Stimulated activated memory B cell treated with anti-CD40 and anti-IgM and Interleukin-4, amounts not matched to agents 10 μg/mL and 1 μg/mL and 100 μg/mL, for 72 hours (primary cell): Measurements from ENCODE around the gene RAB21.
"Not testable (repeated sequence)": the region's sequence is repeated elsewhere in the genome, so short reads cannot be mapped to it uniquely, and the experiment has no call there.

Experiments
- ATAC-seq: fragments of 150-1000 bp; cut with Tn5 transposase; 2 replicates; pipeline ENCODE4 v1.10.0; 2021
- H3K27ac Mint-ChIP-seq: one replicate; pipeline ENCODE4 v1.8.0; 2022; ENCODE audit warnings: mild to moderate bottlenecking, mixed read lengths
- H3K27me3 Mint-ChIP-seq: one replicate; pipeline ENCODE4 v1.8.0; 2022; ENCODE audit warnings: mixed read lengths
- H3K36me3 Mint-ChIP-seq: one replicate; pipeline ENCODE4 v1.8.0; 2022; ENCODE audit warnings: mixed read lengths
- H3K4me1 Mint-ChIP-seq: one replicate; pipeline ENCODE4 v1.8.0; 2022; ENCODE audit warnings: mixed read lengths
- H3K4me3 Mint-ChIP-seq: one replicate; pipeline ENCODE4 v1.8.0; 2022; ENCODE audit warnings: mild to moderate bottlenecking, moderate library complexity, mixed read lengths
- H3K9me3 Mint-ChIP-seq: one replicate; pipeline ENCODE4 v1.8.0; 2022; ENCODE audit warnings: mixed read lengths

RAB21 gene

GRCh38 chr12:71742998-71743397, 11.7 kb upstream of the RAB21 start:
- no peaks in the 10 kb centered on the region for H3K27me3 Mint-ChIP-seq
- no peak overlapping the region for H3K4me3 Mint-ChIP-seq
- no peak for ATAC-seq
- H3K4me1 Mint-ChIP-seq: peaks cover 5% of the 10 kb centered on the region
- no peaks in the 10 kb centered on the region for H3K36me3 Mint-ChIP-seq
- H3K9me3 Mint-ChIP-seq: no peaks in the 10 kb centered on the region
- H3K27ac Mint-ChIP-seq: no peak overlapping the region

GRCh38 chr12:71744522-71745300, 10.0 kb upstream of the RAB21 start:
- Mint-ChIP-seq H3K27ac (no peak overlapping the region), H3K4me1 (peaks cover 5% of the 10 kb centered on the region), H3K27me3 (no peaks in the 10 kb centered on the region), H3K4me3 (no peak overlapping the region), H3K9me3 (no peaks in the 10 kb centered on the region), H3K36me3 (no peaks in the 10 kb centered on the region)
- no peak for ATAC-seq

GRCh38 chr12:71746974-71747611, 7.6 kb upstream of the RAB21 start:
- Mint-ChIP-seq H3K27ac (peak overlapping the region; percentile 44), H3K36me3 (no peaks in the 10 kb centered on the region)

GRCh38 chr12:71748081-71748850, 6.4 kb upstream of the RAB21 start:
- no peak for ATAC-seq
- Mint-ChIP-seq H3K4me1 (peaks cover 5% of the 10 kb centered on the region), H3K9me3 (no peaks in the 10 kb centered on the region), H3K4me3 (no peak overlapping the region), H3K27ac (no peak overlapping the region), H3K27me3 (no peaks in the 10 kb centered on the region), H3K36me3 (no peaks in the 10 kb centered on the region)

More at GRCh38 chr12:71746974-71747611, 7.6 kb upstream of the RAB21 start:
- no peak overlapping the region for H3K4me3 Mint-ChIP-seq
- H3K27me3 Mint-ChIP-seq: no peaks in the 10 kb centered on the region
- no peaks in the 10 kb centered on the region for H3K9me3 Mint-ChIP-seq
- peaks cover 5% of the 10 kb centered on the region for H3K4me1 Mint-ChIP-seq
- peak; percentile 61 for ATAC-seq

- Mint-ChIP-seq H3K4me1 (peaks cover 14% of the 10 kb centered on the region), H3K9me3 (no peaks in the 10 kb centered on the region), H3K4me3 (no peak overlapping the region), H3K36me3 (no peaks in the 10 kb centered on the region), H3K27me3 (no peaks in the 10 kb centered on the region), H3K27ac (no peak overlapping the region)
- ATAC-seq: no peak
Measured at GRCh38 chr12:71749666-71750065, 5.0 kb upstream of the RAB21 start.

- Mint-ChIP-seq H3K27ac (no peak overlapping the region), H3K4me3 (no peak overlapping the region), H3K36me3 (peaks cover 4% of the 10 kb centered on the region), H3K27me3 (no peaks in the 10 kb centered on the region), H3K4me1 (peaks cover 27% of the 10 kb centered on the region), H3K9me3 (no peaks in the 10 kb centered on the region)
- ATAC-seq: no peak
Measured at GRCh38 chr12:71752891-71753290, 1.8 kb upstream of the RAB21 start.

- Mint-ChIP-seq H3K27ac (peak overlapping the region; percentile 83), H3K4me1 (peaks cover 28% of the 10 kb centered on the region), H3K9me3 (no peaks in the 10 kb centered on the region), H3K27me3 (no peaks in the 10 kb centered on the region), H3K4me3 (peak overlapping the region; percentile 81), H3K36me3 (peaks cover 28% of the 10 kb centered on the region)
- peak; percentile 86 for ATAC-seq
Measured at GRCh38 chr12:71755146-71755892, 656 bp downstream of the RAB21 start.

GRCh38 chr12:71756054-71756690, 1.5 kb downstream of the RAB21 start:
- H3K27me3 Mint-ChIP-seq: no peaks in the 10 kb centered on the region
- peaks cover 37% of the 10 kb centered on the region for H3K36me3 Mint-ChIP-seq
- H3K4me1 Mint-ChIP-seq: peaks cover 34% of the 10 kb centered on the region
- peaks cover 3% of the 10 kb centered on the region for H3K9me3 Mint-ChIP-seq
- peak overlapping the region; percentile 81 for H3K4me3 Mint-ChIP-seq
- no peak for ATAC-seq
- peak overlapping the region; percentile 83 for H3K27ac Mint-ChIP-seq

GRCh38 chr12:71759941-71760340, 5.3 kb downstream of the RAB21 start:
- peaks cover 64% of the 10 kb centered on the region for H3K36me3 Mint-ChIP-seq
- peaks cover 6% of the 10 kb centered on the region for H3K9me3 Mint-ChIP-seq
- H3K27ac Mint-ChIP-seq: no peak overlapping the region
- peaks cover 42% of the 10 kb centered on the region for H3K4me1 Mint-ChIP-seq
- no peak overlapping the region for H3K4me3 Mint-ChIP-seq
- no peaks in the 10 kb centered on the region for H3K27me3 Mint-ChIP-seq
- no peak for ATAC-seq

- Mint-ChIP-seq H3K36me3 (peaks cover 69% of the 10 kb centered on the region), H3K27ac (peak overlapping the region; percentile 37), H3K4me1 (peaks cover 48% of the 10 kb centered on the region), H3K9me3 (peaks cover 6% of the 10 kb centered on the region), H3K27me3 (no peaks in the 10 kb centered on the region), H3K4me3 (peak overlapping the region; percentile 18)
- ATAC-seq: no peak
Measured at GRCh38 chr12:71760471-71760870, 5.8 kb downstream of the RAB21 start.

GRCh38 chr12:71761354-71761753, 6.7 kb downstream of the RAB21 start:
- H3K4me3 Mint-ChIP-seq, H3K27ac Mint-ChIP-seq, H3K9me3 Mint-ChIP-seq, H3K27me3 Mint-ChIP-seq, ATAC-seq: not testable (repeated sequence)
- Mint-ChIP-seq H3K4me1 (peaks cover 48% of the 10 kb centered on the region), H3K36me3 (peaks cover 73% of the 10 kb centered on the region)

GRCh38 chr12:71763677-71764379, 9.2 kb downstream of the RAB21 start:
- Mint-ChIP-seq H3K27ac (no peak overlapping the region), H3K27me3 (no peaks in the 10 kb centered on the region), H3K9me3 (peaks cover 6% of the 10 kb centered on the region), H3K36me3 (peaks cover 75% of the 10 kb centered on the region), H3K4me1 (peaks cover 59% of the 10 kb centered on the region), H3K4me3 (no peak overlapping the region)
- ATAC-seq: no peak

GRCh38 chr12:71764587-71765321, 10.1 kb downstream of the RAB21 start:
- no peak for ATAC-seq
- peaks cover 61% of the 10 kb centered on the region for H3K4me1 Mint-ChIP-seq
- H3K4me3 Mint-ChIP-seq: peak overlapping the region; percentile 6
- peaks cover 6% of the 10 kb centered on the region for H3K9me3 Mint-ChIP-seq
- H3K27ac Mint-ChIP-seq: no peak overlapping the region
- no peaks in the 10 kb centered on the region for H3K27me3 Mint-ChIP-seq
- peaks cover 66% of the 10 kb centered on the region for H3K36me3 Mint-ChIP-seq
